Activated gamma-delta T cell treated with Interleukin-2 at 50 U/mL for 16 hours (primary cell): ENCODE data around the gene DOHH.
A peak's percentile ranks its signal among the peaks of the same experiment; 100 is the strongest.
"Not testable (repeated sequence)": the region's sequence is repeated elsewhere in the genome, so short reads cannot be mapped to it uniquely, and the experiment has no call there.

Source experiments
- DNase-seq: peaks from one replicate; pipeline ENCODE4 v3.0.0-alpha.2; 2020

The DOHH gene

DNA sequence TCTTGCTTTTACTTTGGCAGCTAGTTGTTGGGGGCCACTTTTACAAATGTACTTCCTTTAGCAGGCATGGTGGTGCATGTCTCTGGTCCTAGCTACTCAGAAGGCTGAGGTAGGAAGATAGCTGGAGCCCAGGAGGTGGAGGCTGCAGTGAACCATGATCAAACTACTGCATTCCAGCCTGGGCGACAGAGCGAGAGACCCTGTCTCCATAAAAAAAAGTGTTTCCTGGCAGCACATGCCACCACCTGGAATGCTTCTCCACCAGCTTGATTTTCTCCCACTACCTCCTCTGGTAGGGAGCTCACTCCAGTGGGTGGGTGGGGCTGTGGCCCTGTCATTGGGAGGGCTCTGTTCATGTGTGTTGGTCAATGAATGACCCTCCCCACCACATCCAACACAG, 18.2 kb upstream of the DOHH start:
- DNase-seq = no peak

DNA sequence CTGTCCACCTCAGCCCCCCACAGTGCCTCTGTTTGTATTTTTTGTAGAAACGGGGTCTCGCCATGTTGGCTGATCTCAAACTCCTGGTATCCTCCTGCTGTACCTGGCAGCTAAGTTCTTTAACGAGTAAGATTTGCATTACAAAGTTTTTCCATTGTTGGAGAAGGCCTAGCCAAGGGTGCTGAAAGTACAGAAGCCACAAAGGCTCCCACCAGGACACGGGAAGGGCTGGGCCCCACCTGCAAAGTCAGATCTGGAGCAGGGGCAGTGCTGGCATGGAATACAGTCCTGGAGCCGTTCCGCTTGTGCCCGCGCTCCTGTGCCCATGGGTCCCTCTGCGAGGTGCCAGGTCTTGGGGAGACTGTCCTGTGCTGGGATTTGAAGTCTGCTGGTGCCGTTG, 17.8 kb upstream of the DOHH start:
- no peak for DNase-seq

- no peak for DNase-seq
Observed at GRCh38 chr19:3517638-3518037, 17.2 kb upstream of the DOHH start.

DNA sequence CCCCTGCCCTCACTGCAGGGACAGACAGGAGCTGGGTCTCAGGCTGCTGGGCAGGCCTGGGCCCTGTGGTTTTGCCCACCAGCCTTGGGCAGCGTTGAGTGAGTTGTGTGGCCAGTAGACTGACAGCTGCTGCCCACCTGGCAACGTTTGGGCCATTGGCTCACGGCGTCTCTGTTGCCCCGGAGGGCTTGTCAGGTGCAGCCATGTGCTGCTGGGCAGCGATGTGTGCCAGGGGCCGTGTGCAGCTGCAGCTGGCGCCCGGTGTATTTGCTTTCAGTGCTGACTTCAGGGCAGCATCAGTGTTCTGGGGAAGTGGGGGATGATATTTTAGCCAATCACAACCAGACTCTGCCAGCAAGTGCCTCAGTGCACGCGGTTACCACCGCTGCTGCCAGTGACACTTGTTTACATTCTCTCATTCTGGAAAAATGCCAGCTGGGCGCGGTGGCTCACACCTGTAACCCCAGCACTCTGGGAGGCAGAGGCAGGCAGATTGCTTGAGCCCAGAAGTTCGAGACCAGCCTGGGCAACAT, 16.3 kb upstream of the DOHH start:
- DNase-seq = peak; percentile 51

DNA sequence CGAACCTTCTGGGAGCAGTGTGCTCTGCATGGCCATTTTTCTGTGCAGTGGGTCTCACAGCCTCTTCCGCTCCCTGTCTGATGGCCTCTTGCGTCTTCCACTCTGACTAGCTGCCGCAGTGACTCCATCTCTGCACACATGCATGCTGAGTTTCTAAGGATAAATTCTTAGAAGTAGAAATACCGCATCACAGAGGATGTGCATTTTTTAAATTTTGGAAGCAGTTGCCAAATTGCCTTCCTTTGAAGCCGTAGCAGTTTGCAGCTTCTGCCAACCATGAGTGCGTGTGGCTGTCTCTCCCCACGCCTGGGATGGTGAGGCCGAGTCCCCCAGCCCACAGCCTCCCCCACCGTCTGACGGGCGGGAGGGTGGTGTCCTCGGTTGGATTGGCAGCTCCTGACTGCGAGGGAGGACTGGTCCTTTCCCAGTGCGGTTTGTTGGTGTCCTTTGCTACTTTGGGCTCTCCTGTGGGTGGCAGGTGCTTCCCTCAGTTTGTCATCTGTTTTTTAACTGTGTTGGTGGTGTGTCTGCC, 15.5 kb upstream of the DOHH start:
- no peak for DNase-seq

DNA sequence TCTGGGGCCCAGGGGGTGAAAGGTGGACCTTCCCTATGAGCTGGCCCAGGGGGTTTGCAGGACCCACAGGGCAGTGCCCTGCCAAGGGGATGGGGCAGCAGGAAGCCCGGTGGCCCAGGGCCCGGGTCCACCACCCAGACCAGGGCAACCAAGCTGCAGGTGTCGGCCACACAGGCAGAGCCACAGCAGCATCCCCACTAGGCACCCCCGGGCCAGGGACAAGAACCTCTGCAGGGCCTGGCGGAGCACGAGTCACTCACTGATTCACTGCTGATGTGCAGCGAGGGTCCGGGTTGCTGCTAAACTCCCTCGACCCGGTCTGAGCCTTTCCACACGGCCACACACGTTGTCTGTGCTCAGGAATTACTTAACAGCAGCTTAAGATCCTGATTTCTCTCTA, 14.5 kb upstream of the DOHH start:
- DNase-seq = no peak

GRCh38 chr19:3513229-3514140, 13.0 kb upstream of the DOHH start:
- DNase-seq = no peak

GRCh38 chr19:3512562-3513228, 12.2 kb upstream of the DOHH start:
- DNase-seq = no peak

DNA sequence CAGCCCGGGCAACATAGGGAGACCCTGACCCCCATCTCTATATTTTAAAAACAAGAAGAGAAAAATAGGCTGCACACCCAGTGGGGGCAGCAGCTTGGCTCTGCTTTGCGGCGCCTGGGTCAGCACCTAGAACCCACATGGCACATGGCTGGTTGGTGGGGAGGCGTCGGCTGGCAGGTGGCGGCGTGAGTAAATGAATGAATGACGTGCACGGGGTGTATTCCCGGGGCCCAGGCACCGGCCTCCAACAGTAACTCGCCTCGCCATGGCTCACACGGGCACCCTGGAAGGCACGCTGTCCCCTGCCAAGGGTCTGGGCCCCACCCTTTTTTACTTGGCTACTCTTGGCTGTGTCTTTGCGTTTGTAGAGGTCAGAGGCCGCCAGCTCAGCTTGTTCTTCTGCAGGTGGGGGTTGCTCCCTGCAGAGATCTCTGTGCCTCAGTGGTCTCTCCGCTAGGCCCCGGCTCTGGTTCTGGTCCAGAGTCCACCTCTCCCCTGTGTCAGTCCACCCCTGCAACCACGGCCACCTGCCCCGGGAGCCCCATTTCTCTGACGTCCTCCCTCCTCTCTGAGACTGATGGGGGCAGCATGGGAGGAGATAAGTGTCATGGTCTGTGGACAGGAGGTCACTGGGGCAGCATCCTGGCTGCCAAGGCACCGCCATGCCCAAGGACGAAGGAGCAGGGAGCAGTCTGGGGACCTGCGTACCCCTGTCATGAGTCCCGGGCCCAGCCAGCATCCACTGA, 11.2 kb upstream of the DOHH start:
- DNase-seq = no peak

- no peak for DNase-seq
Observed at GRCh38 chr19:3510727-3511126, 10.3 kb upstream of the DOHH start.

- DNase-seq = no peak
Observed at GRCh38 chr19:3509566-3509989, 9.1 kb upstream of the DOHH start.

GRCh38 chr19:3508771-3509535, 8.5 kb upstream of the DOHH start:
- no peak for DNase-seq

DNA sequence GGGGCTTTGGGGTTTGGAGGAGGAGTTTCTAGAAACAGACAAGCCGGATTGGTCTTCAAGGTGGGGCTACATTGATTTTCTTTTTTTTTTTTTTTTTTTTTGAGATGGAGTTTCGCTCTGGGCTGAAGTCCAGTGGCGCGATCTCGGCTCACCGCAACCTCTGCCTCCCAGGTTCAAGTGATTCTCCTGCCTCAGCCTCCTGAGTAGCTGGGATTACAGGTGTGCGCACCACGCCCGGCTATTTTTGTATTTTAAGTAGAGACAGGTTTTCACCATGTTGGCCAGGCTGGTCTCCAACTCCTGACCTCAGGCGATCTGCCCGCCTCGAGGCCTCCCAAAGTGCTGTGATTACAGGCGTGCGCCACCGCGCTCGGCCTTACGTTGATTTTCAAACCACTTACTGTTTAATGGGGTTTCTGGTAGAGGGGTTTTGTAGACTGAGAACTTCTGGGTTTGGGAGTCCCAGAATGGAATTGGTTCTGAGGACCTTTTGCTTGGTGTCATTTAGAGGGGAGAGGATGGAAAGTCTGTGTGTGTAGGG, 7.7 kb upstream of the DOHH start:
- DNase-seq = not testable (repeated sequence)

DNA sequence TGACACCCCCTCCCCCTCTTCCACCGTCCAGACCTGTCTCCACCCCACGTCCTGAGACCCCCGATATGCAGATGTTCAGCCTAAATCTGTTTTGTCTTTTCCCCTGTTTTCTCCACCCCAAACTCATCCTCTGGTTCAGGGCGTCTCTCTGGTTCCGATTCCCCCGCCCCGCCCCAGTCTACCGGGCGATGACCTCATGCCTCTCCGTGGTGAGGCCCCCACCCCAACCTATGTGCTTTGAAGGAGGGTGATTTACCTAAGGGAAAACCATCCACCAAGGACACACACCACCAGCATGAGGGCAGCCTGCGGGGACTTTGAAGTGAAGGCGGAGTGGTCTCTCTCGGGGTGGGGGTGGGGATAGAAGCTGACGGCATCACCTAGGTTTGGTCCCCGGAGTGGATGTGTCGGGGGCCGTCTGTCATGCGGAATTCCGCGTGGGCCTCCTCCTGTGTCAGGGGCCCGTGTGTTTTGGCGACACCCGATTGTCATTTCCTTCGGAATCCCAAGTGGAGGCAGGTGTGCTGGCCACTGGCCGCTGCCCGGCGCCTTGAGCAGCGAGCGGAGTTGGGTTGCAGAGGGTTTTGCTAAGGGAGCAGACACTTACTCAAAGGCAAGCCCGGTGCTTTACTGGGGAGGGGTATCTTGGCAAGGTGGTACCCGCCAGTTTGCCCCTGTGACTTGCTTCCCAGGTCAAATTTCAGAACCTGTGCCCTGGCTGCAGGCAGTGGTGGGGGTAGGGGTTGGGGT, 7.1 kb upstream of the DOHH start:
- peak; percentile 17 for DNase-seq

DNA sequence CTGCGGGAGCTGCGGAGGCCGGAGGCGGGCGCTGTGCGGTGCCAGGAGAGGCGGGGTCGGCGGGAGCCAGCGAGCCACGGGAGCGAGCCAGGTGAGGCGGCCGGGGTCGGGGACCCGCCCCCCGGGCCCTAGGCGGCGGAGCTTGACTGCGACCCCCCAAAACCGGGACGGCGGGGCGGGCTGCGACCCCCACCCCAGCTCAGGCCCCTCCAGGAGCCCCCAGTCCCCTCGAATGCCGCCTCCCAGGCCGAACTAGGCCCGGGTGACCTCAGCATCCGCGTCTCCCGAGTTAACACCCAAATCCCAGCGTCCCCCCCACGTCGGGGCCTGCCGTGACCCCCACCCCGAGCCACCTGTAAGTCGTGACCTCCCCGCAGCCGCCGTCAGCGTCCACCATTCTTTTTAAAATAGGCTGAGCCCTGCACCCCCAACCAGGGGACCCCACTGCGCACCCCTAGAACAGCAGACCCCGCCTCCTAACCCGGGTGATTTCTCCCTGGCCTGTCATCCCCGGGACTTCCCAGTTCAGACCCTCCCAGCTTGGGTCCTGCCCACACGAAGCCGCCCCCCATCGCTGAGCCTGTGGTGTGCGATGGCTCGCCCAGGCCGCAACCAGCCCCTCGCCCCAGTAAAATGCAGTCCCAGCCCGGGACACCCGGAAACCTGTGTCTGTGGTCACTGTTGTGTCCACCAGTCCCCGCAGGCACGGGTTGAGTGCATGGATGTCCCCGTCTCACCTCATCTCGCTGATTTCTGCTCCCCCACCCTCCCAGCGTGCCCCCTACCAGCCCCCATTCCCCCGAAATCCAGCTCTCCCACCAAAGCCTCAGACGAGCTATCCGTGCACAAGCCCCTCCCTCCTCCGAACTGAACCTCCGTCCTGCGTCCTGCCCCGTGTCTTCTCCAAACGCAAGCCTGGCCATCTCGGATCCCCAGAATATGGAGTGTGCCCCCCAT, 6.2 kb upstream of the DOHH start:
- peak; percentile 26 for DNase-seq

- peak; percentile 99 for DNase-seq
Observed at GRCh38 chr19:3505598-3506383, 5.3 kb upstream of the DOHH start, which contains the start of gene FZR1. FZR1 (plus strand) TSS chr19:3506311; CDS start chr19:3522990, 16,679 bp downstream.

DNA sequence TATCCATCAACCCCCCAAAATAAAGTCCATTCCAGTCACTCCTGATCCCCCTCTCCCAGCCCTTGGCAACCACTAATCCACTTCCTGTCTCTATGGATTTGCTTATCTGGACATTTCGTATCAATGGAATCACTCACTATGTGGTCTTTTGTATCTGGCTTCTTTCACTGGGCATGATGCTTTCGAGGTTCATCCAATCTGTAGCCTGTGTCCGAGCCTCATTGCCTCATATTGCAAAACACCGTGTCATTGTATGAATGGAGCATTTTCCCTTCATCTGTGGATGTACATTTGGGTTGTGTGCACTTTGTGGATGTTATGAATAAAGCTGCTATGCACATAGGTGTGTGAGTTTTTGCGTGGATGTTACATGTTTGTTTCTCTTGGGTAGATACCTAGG, 4.3 kb upstream of the DOHH start:
- no peak for DNase-seq

DNA sequence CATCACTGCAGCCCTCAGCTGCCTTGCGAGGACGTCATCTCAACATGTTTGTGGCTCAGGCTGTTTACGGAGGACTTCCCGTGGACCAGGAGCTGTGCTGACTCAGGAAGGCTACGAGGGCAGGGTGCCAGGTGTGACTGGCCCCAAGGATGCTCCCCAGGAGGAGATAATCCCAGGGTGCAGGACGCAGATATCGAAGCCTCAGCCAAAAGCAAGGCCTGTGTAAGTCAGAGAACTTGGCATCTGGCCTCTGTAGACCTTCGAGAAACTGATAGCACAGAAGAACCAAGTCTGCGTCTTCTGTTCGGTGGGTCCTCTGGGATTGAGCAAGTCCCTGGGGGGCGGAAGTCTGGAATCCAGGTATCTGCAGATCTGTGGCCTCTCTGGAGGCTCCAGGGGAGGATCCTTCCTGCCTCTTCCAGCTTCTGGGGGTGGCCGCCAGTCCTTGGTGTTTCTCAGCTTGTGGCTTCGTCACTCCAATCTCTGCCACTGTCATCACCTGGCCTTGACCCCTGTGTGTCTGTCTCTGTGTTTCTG, 2.6 kb upstream of the DOHH start:
- DNase-seq = no peak

DNA sequence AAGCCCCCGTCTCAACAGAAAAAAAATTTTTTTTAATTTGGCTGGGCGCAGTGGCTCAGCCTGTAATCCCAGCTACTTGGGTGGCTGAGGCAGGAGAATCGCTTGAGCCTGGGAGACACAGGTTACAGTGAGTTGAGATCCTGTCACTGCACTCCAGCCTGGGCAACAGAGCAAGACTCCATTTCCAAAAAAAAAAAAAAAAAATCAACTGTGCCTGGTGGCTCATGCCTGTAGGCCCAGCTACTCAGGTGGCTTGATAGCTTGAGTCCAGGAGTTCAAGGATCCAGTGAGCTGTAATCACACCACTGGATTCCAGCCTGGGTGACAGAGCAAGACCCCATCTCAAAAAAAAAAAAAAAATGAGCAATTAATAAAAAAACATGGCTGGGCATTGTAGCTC, 1.3 kb upstream of the DOHH start:
- no peak for DNase-seq
